ENCODE measurements around the gene SHISA9. TPM values are rescaled to one million over a fixed set of nuclear protein-coding genes. Genes with fewer than 3 reads are reported as not detected.

Gene SHISA9
- total and polyA plus RNA-seq, 12 donors = 0.04 to 4.8 (median 0.35) TPM

DNA sequence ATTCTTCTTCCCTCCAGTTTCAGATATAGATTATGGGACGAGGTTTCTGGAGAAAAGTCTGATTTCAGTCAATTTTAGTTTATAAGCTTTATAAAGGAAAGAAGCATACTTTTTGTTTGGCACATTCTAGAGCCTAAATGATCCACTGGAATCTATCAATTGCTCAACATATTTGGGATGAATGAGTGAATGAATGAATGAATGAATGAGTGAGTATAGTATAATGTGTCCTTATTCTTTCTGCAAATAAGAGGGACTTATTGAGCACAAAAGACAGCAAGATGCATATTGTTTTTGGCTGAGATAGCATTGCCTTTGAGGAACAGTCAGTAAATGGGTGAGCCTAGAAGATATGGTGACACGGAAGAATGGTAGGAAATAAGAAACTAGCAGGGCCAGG is 245.4 kb downstream of the SHISA9 start:
- WGBS, 4 donors = 37 to 61% (median 56%) methylated on average over 2 of the region's 2 CpGs
- no peaks in the 10 kb centered on the region for H3K9me3 ChIP-seq (replicated peaks in 1 of 3)
- H3K27me3 ChIP-seq = no peaks in the 10 kb centered on the region
- DNase-seq = no peak
- no peak overlapping the region for H3K4me3 ChIP-seq
- no peaks in the 10 kb centered on the region for H3K4me1 ChIP-seq (replicated peaks in 1 of 2)
- H3K27ac ChIP-seq = no peak overlapping the region
- H3K36me3 ChIP-seq (replicated peaks in 1 of 2) = no peaks in the 10 kb centered on the region
- no peak for TF ChIP-seq POLR2A (IDR thresholded peaks at IDR 0.05)
- TF ChIP-seq, protein P1, sequence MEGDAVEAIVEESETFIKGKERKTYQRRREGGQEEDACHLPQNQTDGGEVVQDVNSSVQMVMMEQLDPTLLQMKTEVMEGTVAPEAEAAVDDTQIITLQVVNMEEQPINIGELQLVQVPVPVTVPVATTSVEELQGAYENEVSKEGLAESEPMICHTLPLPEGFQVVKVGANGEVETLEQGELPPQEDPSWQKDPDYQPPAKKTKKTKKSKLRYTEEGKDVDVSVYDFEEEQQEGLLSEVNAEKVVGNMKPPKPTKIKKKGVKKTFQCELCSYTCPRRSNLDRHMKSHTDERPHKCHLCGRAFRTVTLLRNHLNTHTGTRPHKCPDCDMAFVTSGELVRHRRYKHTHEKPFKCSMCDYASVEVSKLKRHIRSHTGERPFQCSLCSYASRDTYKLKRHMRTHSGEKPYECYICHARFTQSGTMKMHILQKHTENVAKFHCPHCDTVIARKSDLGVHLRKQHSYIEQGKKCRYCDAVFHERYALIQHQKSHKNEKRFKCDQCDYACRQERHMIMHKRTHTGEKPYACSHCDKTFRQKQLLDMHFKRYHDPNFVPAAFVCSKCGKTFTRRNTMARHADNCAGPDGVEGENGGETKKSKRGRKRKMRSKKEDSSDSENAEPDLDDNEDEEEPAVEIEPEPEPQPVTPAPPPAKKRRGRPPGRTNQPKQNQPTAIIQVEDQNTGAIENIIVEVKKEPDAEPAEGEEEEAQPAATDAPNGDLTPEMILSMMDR (IDR thresholded peaks at IDR 0.05) = no peak
- intact Hi-C loops (cut with DNase I) = no loop called here

DNA sequence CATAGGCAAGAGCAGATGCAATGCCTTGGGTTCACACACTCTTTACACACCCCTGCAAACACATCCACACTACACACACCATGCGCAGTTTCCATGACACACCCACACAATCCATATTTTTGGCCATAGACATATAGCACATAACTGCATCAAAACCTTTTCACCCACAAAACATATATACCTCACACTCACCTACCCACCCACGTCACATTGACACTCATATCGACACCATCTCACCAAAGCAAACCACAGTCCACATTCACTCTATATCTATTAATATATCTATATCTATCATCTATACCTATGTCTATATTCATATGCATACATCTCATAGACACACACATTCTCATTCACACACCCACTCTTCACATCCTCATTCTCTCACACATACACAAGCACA is 246.9 kb downstream of the SHISA9 start:
- Histone ChIP-seq H3K27ac (no peak overlapping the region), H3K27me3 (no peaks in the 10 kb centered on the region), H3K36me3 (replicated peaks in 1 of 2) (no peaks in the 10 kb centered on the region), H3K4me3 (no peak overlapping the region), H3K9me3 (replicated peaks in 1 of 3) (no peaks in the 10 kb centered on the region), H3K4me1 (replicated peaks in 1 of 2) (no peaks in the 10 kb centered on the region)
- intact Hi-C loops (cut with DNase I) = no loop called here
- no peak for DNase-seq
- 77 to 93% (median 85%) methylated on average over 3 of the region's 3 CpGs for WGBS, 4 donors
- no peak for TF ChIP-seq POLR2A (IDR thresholded peaks at IDR 0.05)
- TF ChIP-seq, protein P1 (IDR thresholded peaks at IDR 0.05) = no peak

DNA sequence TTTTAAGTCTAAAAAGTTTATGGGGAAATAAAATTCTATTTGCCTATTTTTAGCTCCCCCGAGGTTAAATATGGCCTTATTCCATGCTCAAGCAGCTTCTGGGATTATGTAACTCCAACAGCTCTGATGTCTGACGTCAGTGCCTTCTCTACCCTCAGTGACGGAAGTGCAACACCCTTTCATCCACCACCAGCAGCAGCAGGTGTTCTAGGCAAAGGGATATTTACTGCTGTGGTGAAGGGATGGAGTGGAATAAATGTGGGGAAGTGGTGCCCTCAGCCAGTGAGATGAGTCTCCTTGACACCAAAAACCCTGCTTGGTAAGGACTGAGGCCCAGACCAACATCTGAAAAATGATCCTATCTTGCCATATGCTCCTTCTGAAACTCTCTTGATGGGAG is 247.4 kb downstream of the SHISA9 start:
- WGBS, 4 donors = 49 to 54% (median 50%) methylated on average over 3 of the region's 3 CpGs
- DNase-seq = peak in 1 of 7 donors; percentile 77
- intact Hi-C loops (cut with DNase I) = no loop called here

DNA sequence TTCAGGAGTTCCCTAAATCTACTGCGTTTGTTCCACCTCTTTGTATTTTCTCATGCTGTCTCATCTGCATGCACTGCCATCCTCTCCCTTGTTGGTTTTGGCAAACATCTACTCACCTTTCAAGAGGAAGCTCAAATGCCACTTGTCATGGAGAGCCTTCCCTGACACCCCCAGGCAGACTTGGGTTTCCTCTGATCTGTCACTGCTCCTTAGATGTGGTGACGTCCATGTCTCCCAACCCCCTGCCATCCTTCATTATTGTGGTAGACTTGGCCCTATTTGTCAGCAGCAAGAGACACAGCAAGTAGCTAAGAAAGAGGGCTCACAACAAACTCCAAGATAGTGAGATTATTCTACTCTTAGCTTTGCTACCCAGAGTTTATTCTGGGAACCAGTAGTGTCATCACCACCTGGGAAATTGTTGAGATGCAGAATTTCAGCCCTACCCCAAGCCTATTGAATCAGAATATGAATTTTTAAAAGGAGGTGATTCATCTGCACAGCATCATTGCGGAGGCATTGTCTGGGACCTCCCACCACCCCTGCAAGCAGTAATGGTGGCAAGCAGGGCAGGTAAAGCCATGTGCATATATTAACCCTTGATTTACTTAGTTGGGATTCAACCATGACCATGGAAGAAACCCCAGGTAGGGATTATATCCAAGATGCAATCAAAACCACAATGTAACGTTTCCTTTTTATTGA is 248.9 kb downstream of the SHISA9 start:
- Histone ChIP-seq H3K4me3 (no peak overlapping the region), H3K4me1 (replicated peaks in 1 of 2) (no peaks in the 10 kb centered on the region), H3K36me3 (replicated peaks in 1 of 2) (no peaks in the 10 kb centered on the region), H3K27me3 (no peaks in the 10 kb centered on the region), H3K27ac (no peak overlapping the region), H3K9me3 (replicated peaks in 1 of 3) (no peaks in the 10 kb centered on the region)
- no peak for DNase-seq
- TF ChIP-seq POLR2A (IDR thresholded peaks at IDR 0.05) = no peak
- TF ChIP-seq, protein P1 (IDR thresholded peaks at IDR 0.05) = no peak
- intact Hi-C loops (cut with DNase I) = no loop called here
- 55 to 61% (median 58%) methylated on average over 4 of the region's 4 CpGs for WGBS, 4 donors

More for the DNA sequence above, 247.4 kb downstream of the SHISA9 start:
- H3K4me3 ChIP-seq = no peak overlapping the region
- no peak for TF ChIP-seq POLR2A (IDR thresholded peaks at IDR 0.05)
- TF ChIP-seq, protein P1 (IDR thresholded peaks at IDR 0.05) = no peak
- H3K4me1 ChIP-seq (replicated peaks in 1 of 2) = no peaks in the 10 kb centered on the region
- no peak overlapping the region for H3K27ac ChIP-seq
- no peaks in the 10 kb centered on the region for H3K36me3 ChIP-seq (replicated peaks in 1 of 2)
- H3K27me3 ChIP-seq = no peaks in the 10 kb centered on the region
- H3K9me3 ChIP-seq (replicated peaks in 1 of 3) = no peaks in the 10 kb centered on the region
